ENCODE results near the gene TRAFD1.

DNA sequence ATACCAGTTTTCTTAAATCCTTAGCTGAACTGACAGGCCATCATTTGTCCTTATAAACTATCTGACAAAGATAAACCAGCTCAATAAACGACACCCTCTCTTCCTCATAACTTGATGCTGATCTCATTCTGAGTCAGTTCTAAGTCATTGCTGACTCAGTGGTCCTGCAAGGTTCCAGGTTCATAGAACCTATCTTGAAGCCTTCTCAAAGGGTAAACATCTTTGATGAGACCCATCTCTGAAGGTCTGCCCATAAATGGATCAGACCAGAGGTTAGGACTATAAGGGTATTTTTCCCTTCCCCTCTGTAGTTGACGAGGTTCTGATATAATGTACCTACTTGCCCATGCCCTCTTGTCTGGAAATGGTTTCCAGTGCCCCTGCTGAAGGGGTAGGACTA is 28.7 kb upstream of the TRAFD1 start:
- TF ChIP-seq, protein P1, sequence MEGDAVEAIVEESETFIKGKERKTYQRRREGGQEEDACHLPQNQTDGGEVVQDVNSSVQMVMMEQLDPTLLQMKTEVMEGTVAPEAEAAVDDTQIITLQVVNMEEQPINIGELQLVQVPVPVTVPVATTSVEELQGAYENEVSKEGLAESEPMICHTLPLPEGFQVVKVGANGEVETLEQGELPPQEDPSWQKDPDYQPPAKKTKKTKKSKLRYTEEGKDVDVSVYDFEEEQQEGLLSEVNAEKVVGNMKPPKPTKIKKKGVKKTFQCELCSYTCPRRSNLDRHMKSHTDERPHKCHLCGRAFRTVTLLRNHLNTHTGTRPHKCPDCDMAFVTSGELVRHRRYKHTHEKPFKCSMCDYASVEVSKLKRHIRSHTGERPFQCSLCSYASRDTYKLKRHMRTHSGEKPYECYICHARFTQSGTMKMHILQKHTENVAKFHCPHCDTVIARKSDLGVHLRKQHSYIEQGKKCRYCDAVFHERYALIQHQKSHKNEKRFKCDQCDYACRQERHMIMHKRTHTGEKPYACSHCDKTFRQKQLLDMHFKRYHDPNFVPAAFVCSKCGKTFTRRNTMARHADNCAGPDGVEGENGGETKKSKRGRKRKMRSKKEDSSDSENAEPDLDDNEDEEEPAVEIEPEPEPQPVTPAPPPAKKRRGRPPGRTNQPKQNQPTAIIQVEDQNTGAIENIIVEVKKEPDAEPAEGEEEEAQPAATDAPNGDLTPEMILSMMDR (conservative IDR thresholded peaks at IDR 0.05; ENCODE audit: low read depth, low read length) = no peak
- TF ChIP-seq EZH2 (IDR thresholded peaks at IDR 0.05; ENCODE audit: borderline replicate concordance, low read depth, low read length, poor library complexity, severe bottlenecking) = no peak

All from A673 (cell line).